H1 (cell line): ENCODE data around the gene ASXL1. TPM values are rescaled to one million over a fixed set of nuclear protein-coding genes. Genes with fewer than 3 reads are reported as not detected.

Experiments used
- ATF2 ChIP-seq: IDR thresholded peaks from 2 replicates; pipeline ENCODE4 v1.6.1; 2012; ENCODE audit warnings: low read length, inconsistent platforms
- CBX5 ChIP-seq: fragments of 300-800, 300-1000 bp; sonication (generic); IDR thresholded peaks from 2 replicates; pipeline ENCODE4 v1.7.1; 2016; ENCODE audit warnings: antibody characterized with exemption, low read length, low read depth
- HDAC2 ChIP-seq, 2 experiments: fragments of 300-600 bp in 1 of 2; sonication (generic) in 1 of 2; IDR thresholded peaks; 2 replicates each; pipeline ENCODE4 v1.6.1; 2011 to 2012; ENCODE audit warnings: low read depth in 2 of 2, low read length in 2 of 2, mild to moderate bottlenecking in 2 of 2, moderate library complexity in 2 of 2, borderline replicate concordance in 1 of 2, inconsistent platforms in 1 of 2
- KDM4A ChIP-seq: IDR thresholded peaks from one replicate; pipeline ENCODE4 v1.7.1; 2012; ENCODE audit warnings: low read depth, mild to moderate bottlenecking, moderate library complexity, low read length, inconsistent platforms; ENCODE audit not compliant: severe bottlenecking
- SP1 ChIP-seq: IDR thresholded peaks from 2 replicates; pipeline ENCODE4 v1.6.1; 2011; ENCODE audit warnings: low read depth, low read length
- TBP ChIP-seq: IDR thresholded peaks from 2 replicates; pipeline ENCODE4 v1.6.1; 2011; ENCODE audit warnings: low read depth, low read length, improper control_type of control experiment
- YY1 ChIP-seq: IDR thresholded peaks from 2 replicates; pipeline ENCODE4 v1.6.1; 2011; ENCODE audit warnings: low read depth, mild to moderate bottlenecking, low read length
- polyA plus RNA-seq, 7 experiments: library from polyadenylated mRNA; depleted of rRNA in 3 of 7; stranded (reverse) in 5 of 7; unstranded in 2 of 7; fragments of >200 nt in 5 of 7; fragments of 200-250 nt in 2 of 7; gene quantifications; 1 replicate in 5 of 7; 2 replicates in 1 of 7; 4 replicates in 1 of 7; pipeline versions ENCODE4 v1.2.1 to v1.2.3, GENCODE V29; 2011 to 2013; ENCODE audit warnings: missing spikeins in 2 of 7, mixed read lengths in 2 of 7
- total RNA-seq: library from RNA; stranded (reverse); fragmentation: NEBNext Ultra II Directional; extraction: Animal tissue kit (Norgen Biotek cat#: 25700); gene quantifications from 2 replicates; pipeline ENCODE4 v1.2.1, GENCODE V29; 2021
- TF ChIP-seq, protein P1 (sequence below): fragments of 300-600 bp; sonication (generic); IDR thresholded peaks from 2 replicates; pipeline ENCODE4 v1.7.1; 2012; ENCODE audit warnings: low read length, moderate library complexity, mild to moderate bottlenecking, inconsistent platforms; ENCODE audit not compliant: insufficient replicate concordance

ASXL1 gene
- total and polyA plus RNA-seq, 2 of the 8 experiments (the other 6 are each of a cell fraction or from before 2014, with no cell fraction given), result 10.6 to 26.5 TPM

DNA sequence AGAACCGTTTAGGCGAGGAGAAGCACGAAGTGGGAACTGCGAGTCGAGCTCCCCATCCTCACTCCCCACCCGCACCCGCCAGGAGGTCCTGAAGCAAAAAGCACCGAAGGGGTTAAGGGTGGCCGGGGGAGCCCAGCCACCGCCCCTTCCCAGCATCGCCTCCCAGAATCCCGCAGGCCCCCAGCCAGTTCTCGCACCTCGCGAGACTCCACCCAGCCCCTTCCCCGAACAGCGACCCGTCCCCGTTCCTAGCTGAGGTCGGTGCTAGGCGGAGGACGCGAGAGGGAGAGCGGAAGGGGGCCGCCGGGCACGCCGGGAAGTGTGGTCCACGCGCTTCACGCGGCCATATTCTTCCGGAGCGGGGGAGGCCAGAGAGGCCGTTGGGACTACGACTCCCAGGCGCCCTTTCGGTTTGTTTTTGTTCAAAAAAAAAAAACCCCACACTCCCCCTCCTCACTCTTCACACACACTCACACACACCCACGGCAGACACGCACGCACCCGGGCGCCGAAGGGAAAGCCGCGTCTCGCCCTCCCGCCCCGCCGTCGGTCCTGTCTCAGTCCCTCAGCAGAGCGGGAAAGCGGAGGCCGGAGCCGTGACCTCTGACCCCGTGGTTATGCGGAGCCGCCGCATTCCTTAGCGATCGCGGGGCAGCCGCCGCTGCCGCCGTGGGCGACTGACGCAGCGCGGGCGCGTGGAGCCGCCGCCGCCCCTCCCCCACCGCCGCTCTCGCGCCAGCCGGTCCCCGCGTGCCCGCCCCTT is at the start of gene ASXL1 (continued):
- peak; percentile 21 to 84; a peak in 2 of 4 replicates for TF ChIP-seq HDAC2 (IDR thresholded peaks at IDR 0.05; ENCODE audit: borderline replicate concordance in 1 of 2, low read depth in 2 of 2, low read length in 2 of 2)
- TF ChIP-seq TBP, result peak; percentile 60; the same call in 1 of the 2 replicates
- no peak for TF ChIP-seq CBX5
- TF ChIP-seq, protein P1, sequence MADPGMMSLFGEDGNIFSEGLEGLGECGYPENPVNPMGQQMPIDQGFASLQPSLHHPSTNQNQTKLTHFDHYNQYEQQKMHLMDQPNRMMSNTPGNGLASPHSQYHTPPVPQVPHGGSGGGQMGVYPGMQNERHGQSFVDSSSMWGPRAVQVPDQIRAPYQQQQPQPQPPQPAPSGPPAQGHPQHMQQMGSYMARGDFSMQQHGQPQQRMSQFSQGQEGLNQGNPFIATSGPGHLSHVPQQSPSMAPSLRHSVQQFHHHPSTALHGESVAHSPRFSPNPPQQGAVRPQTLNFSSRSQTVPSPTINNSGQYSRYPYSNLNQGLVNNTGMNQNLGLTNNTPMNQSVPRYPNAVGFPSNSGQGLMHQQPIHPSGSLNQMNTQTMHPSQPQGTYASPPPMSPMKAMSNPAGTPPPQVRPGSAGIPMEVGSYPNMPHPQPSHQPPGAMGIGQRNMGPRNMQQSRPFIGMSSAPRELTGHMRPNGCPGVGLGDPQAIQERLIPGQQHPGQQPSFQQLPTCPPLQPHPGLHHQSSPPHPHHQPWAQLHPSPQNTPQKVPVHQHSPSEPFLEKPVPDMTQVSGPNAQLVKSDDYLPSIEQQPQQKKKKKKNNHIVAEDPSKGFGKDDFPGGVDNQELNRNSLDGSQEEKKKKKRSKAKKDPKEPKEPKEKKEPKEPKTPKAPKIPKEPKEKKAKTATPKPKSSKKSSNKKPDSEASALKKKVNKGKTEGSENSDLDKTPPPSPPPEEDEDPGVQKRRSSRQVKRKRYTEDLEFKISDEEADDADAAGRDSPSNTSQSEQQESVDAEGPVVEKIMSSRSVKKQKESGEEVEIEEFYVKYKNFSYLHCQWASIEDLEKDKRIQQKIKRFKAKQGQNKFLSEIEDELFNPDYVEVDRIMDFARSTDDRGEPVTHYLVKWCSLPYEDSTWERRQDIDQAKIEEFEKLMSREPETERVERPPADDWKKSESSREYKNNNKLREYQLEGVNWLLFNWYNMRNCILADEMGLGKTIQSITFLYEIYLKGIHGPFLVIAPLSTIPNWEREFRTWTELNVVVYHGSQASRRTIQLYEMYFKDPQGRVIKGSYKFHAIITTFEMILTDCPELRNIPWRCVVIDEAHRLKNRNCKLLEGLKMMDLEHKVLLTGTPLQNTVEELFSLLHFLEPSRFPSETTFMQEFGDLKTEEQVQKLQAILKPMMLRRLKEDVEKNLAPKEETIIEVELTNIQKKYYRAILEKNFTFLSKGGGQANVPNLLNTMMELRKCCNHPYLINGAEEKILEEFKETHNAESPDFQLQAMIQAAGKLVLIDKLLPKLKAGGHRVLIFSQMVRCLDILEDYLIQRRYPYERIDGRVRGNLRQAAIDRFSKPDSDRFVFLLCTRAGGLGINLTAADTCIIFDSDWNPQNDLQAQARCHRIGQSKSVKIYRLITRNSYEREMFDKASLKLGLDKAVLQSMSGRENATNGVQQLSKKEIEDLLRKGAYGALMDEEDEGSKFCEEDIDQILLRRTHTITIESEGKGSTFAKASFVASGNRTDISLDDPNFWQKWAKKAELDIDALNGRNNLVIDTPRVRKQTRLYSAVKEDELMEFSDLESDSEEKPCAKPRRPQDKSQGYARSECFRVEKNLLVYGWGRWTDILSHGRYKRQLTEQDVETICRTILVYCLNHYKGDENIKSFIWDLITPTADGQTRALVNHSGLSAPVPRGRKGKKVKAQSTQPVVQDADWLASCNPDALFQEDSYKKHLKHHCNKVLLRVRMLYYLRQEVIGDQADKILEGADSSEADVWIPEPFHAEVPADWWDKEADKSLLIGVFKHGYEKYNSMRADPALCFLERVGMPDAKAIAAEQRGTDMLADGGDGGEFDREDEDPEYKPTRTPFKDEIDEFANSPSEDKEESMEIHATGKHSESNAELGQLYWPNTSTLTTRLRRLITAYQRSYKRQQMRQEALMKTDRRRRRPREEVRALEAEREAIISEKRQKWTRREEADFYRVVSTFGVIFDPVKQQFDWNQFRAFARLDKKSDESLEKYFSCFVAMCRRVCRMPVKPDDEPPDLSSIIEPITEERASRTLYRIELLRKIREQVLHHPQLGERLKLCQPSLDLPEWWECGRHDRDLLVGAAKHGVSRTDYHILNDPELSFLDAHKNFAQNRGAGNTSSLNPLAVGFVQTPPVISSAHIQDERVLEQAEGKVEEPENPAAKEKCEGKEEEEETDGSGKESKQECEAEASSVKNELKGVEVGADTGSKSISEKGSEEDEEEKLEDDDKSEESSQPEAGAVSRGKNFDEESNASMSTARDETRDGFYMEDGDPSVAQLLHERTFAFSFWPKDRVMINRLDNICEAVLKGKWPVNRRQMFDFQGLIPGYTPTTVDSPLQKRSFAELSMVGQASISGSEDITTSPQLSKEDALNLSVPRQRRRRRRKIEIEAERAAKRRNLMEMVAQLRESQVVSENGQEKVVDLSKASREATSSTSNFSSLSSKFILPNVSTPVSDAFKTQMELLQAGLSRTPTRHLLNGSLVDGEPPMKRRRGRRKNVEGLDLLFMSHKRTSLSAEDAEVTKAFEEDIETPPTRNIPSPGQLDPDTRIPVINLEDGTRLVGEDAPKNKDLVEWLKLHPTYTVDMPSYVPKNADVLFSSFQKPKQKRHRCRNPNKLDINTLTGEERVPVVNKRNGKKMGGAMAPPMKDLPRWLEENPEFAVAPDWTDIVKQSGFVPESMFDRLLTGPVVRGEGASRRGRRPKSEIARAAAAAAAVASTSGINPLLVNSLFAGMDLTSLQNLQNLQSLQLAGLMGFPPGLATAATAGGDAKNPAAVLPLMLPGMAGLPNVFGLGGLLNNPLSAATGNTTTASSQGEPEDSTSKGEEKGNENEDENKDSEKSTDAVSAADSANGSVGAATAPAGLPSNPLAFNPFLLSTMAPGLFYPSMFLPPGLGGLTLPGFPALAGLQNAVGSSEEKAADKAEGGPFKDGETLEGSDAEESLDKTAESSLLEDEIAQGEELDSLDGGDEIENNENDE, result no peak
- peak; percentile 59; the same call in 1 of the 2 replicates for TF ChIP-seq SP1
- peak; percentile 100 for TF ChIP-seq KDM4A
- TF ChIP-seq YY1, result peak; percentile 95
- TF ChIP-seq ATF2, result peak; percentile 73; the same call in 1 of the 2 replicates
